Mesothelial cell of epicardium (in vitro differentiated cells): ENCODE data around the gene MAGED1. TPM values are rescaled to one million over a fixed set of nuclear protein-coding genes. Genes with fewer than 3 reads are reported as not detected.
A peak's percentile ranks its signal among the peaks of the same experiment; 100 is the strongest.
"Not testable (repeated sequence)": the region's sequence is repeated elsewhere in the genome, so short reads cannot be mapped to it uniquely, and the experiment has no call there.

ENCODE experiments used
- DNase-seq, 2 experiments: peaks; one replicate each; pipeline ENCODE4 v3.0.0; 2021; ENCODE audit warnings: low spot score in 2 of 2; ENCODE audit not compliant: unreplicated experiment in 2 of 2
- H3K27ac Mint-ChIP-seq: 2 replicates; pipeline ENCODE4 v1.8.0; 2021; ENCODE audit warnings: mixed read lengths
- H3K27me3 Mint-ChIP-seq: 2 replicates; pipeline ENCODE4 v1.8.0; 2021; ENCODE audit warnings: low read depth, mixed read lengths
- H3K36me3 Mint-ChIP-seq: 2 replicates; pipeline ENCODE4 v1.8.0; 2021; ENCODE audit warnings: mixed read lengths
- H3K4me1 Mint-ChIP-seq: 2 replicates; pipeline ENCODE4 v1.8.0; 2021; ENCODE audit warnings: mixed read lengths
- H3K4me3 Mint-ChIP-seq: 2 replicates; pipeline ENCODE4 v1.8.0; 2021; ENCODE audit warnings: mild to moderate bottlenecking, moderate library complexity, mixed read lengths
- H3K9me3 Mint-ChIP-seq: 2 replicates; pipeline ENCODE4 v1.8.0; 2021; ENCODE audit warnings: mixed read lengths
- total RNA-seq: library from RNA; stranded (reverse); gene quantifications from 3 replicates; pipeline ENCODE4 v1.2.1, GENCODE V29; 2021
- TF ChIP-seq, protein P1 (sequence below): fragments of 200-600 bp; sonication (generic); IDR thresholded peaks from one replicate; pipeline ENCODE4 v1.5.0; 2021; ENCODE audit warnings: antibody characterized with exemption; ENCODE audit not compliant: unreplicated experiment

Gene MAGED1
- total RNA-seq, 1 donor from 2014 or later: 363 TPM

DNA sequence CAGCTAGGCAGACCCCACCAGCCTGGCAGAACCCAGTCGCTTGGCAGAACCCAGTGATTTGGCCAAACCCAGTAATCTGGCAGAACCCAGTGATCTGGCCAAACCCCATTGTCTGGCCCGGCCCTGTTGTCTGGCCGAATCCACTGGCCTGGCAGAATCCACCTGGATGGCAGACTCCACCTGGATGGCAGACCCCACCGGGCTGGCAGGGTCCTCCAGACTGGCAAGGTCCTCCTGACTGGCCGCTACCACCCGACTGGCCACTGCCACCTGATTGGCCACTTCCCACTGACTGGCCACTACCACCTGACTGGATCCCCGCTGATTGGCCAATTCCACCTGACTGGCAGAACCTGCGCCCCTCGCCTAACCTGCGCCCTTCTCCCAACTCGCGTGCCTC is 3.2 kb downstream of the MAGED1 start:
- no peaks in the 10 kb centered on the region for H3K27me3 Mint-ChIP-seq
- peak overlapping the region; percentile 55 for H3K4me3 Mint-ChIP-seq
- no peak overlapping the region for H3K27ac Mint-ChIP-seq
- TF ChIP-seq, protein P1, sequence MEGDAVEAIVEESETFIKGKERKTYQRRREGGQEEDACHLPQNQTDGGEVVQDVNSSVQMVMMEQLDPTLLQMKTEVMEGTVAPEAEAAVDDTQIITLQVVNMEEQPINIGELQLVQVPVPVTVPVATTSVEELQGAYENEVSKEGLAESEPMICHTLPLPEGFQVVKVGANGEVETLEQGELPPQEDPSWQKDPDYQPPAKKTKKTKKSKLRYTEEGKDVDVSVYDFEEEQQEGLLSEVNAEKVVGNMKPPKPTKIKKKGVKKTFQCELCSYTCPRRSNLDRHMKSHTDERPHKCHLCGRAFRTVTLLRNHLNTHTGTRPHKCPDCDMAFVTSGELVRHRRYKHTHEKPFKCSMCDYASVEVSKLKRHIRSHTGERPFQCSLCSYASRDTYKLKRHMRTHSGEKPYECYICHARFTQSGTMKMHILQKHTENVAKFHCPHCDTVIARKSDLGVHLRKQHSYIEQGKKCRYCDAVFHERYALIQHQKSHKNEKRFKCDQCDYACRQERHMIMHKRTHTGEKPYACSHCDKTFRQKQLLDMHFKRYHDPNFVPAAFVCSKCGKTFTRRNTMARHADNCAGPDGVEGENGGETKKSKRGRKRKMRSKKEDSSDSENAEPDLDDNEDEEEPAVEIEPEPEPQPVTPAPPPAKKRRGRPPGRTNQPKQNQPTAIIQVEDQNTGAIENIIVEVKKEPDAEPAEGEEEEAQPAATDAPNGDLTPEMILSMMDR: no peak
- DNase-seq: no peak
- H3K4me1 Mint-ChIP-seq: peaks cover 41% of the 10 kb centered on the region
- peaks cover 30% of the 10 kb centered on the region for H3K36me3 Mint-ChIP-seq
- H3K9me3 Mint-ChIP-seq: peaks cover 25% of the 10 kb centered on the region

- Mint-ChIP-seq H3K4me3 (no peak overlapping the region), H3K27me3 (no peaks in the 10 kb centered on the region), H3K9me3 (peaks cover 33% of the 10 kb centered on the region), H3K36me3 (peaks cover 35% of the 10 kb centered on the region), H3K4me1 (peaks cover 34% of the 10 kb centered on the region), H3K27ac (peak overlapping the region; percentile 85)
- TF ChIP-seq, protein P1: no peak
- no peak for DNase-seq
Observed at GRCh38 chrX:51899741-51900140, 6.3 kb downstream of the MAGED1 start.

DNA sequence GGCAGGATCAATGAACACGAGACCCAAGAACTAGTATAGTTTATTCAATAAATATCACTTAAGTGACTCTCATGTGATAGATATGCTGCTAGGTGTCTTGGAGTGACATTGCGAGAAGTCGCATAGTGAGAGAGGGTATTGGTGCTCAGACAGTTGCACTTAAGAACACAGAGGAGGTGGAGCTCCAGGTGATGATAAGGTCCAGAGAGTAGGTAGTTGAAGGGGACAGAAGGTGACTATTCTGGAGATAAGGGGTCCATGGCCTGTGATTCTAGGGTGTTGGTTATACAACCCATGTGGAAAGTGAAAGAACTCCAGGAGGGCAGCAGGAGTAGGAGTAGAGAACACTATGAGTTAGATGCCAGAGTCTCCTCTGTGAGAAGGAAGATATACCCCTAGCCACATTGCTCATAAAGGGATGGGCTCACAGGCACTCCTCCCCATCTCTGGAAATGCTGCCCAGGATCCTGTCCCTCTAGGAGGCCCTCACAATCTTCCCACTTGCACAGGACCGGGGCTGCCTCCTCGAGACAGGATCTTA is 9.2 kb downstream of the MAGED1 start:
- peaks cover 27% of the 10 kb centered on the region for H3K9me3 Mint-ChIP-seq
- no peaks in the 10 kb centered on the region for H3K27me3 Mint-ChIP-seq
- H3K36me3 Mint-ChIP-seq: peaks cover 24% of the 10 kb centered on the region
- peak overlapping the region; percentile 47 for H3K27ac Mint-ChIP-seq
- DNase-seq: no peak
- peaks cover 16% of the 10 kb centered on the region for H3K4me1 Mint-ChIP-seq
- no peak overlapping the region for H3K4me3 Mint-ChIP-seq
- TF ChIP-seq, protein P1: no peak

- DNase-seq, H3K27me3 Mint-ChIP-seq, H3K27ac Mint-ChIP-seq, H3K4me3 Mint-ChIP-seq, H3K4me1 Mint-ChIP-seq: not testable (repeated sequence)
- H3K36me3 Mint-ChIP-seq: peaks cover 14% of the 10 kb centered on the region
- peaks cover 23% of the 10 kb centered on the region for H3K9me3 Mint-ChIP-seq
Observed at GRCh38 chrX:51905152-51905551, 11.7 kb downstream of the MAGED1 start.

DNA sequence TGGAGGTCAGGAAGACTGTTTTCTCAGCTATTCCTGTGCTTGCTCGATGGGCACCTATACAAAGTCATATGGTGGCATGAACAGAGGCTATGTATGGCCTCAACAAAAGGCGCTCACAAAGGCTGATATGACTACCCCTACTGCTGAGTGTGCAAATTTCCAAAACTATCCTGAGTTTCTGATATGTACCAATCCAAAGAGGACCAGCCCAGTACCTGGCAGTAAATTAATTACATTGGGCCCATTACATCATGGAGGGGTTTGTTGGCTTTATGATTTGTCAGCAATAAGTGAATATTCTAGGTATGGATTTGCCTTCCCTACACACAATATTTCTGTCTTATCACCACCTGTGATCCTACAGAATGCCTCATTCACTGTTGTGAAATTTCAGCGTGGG is 12.3 kb downstream of the MAGED1 start:
- H3K27ac Mint-ChIP-seq: no peak overlapping the region
- peaks cover 14% of the 10 kb centered on the region for H3K36me3 Mint-ChIP-seq
- no peaks in the 10 kb centered on the region for H3K27me3 Mint-ChIP-seq
- no peak overlapping the region for H3K4me3 Mint-ChIP-seq
- no peak for DNase-seq
- H3K9me3 Mint-ChIP-seq: peaks cover 23% of the 10 kb centered on the region
- TF ChIP-seq, protein P1: no peak
- no peaks in the 10 kb centered on the region for H3K4me1 Mint-ChIP-seq

GRCh38 chrX:51917604-51918003 is 24.2 kb downstream of the MAGED1 start:
- no peak overlapping the region for H3K4me3 Mint-ChIP-seq
- peaks cover 5% of the 10 kb centered on the region for H3K27me3 Mint-ChIP-seq

More at GRCh38 chrX:51917604-51918003, 24.2 kb downstream of the MAGED1 start:
- Mint-ChIP-seq H3K36me3 (no peaks in the 10 kb centered on the region), H3K4me1 (peaks cover 2% of the 10 kb centered on the region), H3K9me3 (peaks cover 36% of the 10 kb centered on the region), H3K27ac (no peak overlapping the region)
- TF ChIP-seq, protein P1: no peak
- no peak for DNase-seq
